Naive thymus-derived CD8-positive, alpha-beta T cell (primary cell): ENCODE data around the gene ATG16L1. TPM values are rescaled to one million over a fixed set of nuclear protein-coding genes. Genes with fewer than 3 reads are reported as not detected.

ENCODE experiments used
- ATAC-seq, 2 donors: fragments of 150-1000 bp; cut with Tn5 transposase in 1 of 2; sonication (Bioruptor Pico), chemical (Tn5 transposase) in 1 of 2; 1 replicate in 1 of 2; 2 replicates in 1 of 2; pipeline ENCODE4 v1.10.0; 2021; ENCODE audit warnings: mild to moderate bottlenecking in 2 of 2, moderate library complexity in 2 of 2
- POLR2A ChIA-PET: fragments of 350-600 bp; sonication (Branson Sonifier 250); formaldehyde crosslinking; loops from one replicate; lab custom pipeline; 2021; ENCODE audit warnings: antibody characterized with exemption; lab: Charles Lee
- DNase-seq, 10 donors: peaks; one replicate each; pipeline versions ENCODE4 v3.0.0 to v3.0.0-alpha.2; 2020 to 2022
- H3K27ac Mint-ChIP-seq, 10 donors: one replicate each; pipeline ENCODE4 v1.8.0; 2020 to 2022; ENCODE audit warnings: mild to moderate bottlenecking in 10 of 10, mixed read lengths in 10 of 10, moderate library complexity in 4 of 10, inconsistent platforms in 1 of 10
- H3K27me3 Mint-ChIP-seq, 5 donors: one replicate each; pipeline ENCODE4 v1.8.0; 2021 to 2022; ENCODE audit warnings: mixed read lengths in 5 of 5
- H3K36me3 Mint-ChIP-seq, 3 donors: one replicate each; pipeline ENCODE4 v1.8.0; 2020 to 2022; ENCODE audit warnings: mixed read lengths in 3 of 3, mild to moderate bottlenecking in 2 of 3, inconsistent platforms in 1 of 3
- H3K4me1 Mint-ChIP-seq, 4 donors: one replicate each; pipeline ENCODE4 v1.8.0; 2021 to 2022; ENCODE audit warnings: mixed read lengths in 4 of 4
- H3K4me3 Mint-ChIP-seq, 10 donors: one replicate each; pipeline ENCODE4 v1.8.0; 2020 to 2022; ENCODE audit warnings: mild to moderate bottlenecking in 10 of 10, mixed read lengths in 10 of 10, moderate library complexity in 6 of 10, inconsistent platforms in 1 of 10
- H3K9me3 Mint-ChIP-seq, 9 donors: one replicate each; pipeline ENCODE4 v1.8.0; 2020 to 2022; ENCODE audit warnings: mixed read lengths in 9 of 9, mild to moderate bottlenecking in 3 of 9, inconsistent platforms in 1 of 9, moderate library complexity in 1 of 9
- polyA plus RNA-seq, 3 donors: library from polyadenylated mRNA; unstranded; fragments of 300-500 nt; fragmentation: Illumina TruSeq; gene quantifications; one replicate each; pipeline ENCODE4 v1.2.3, GENCODE V29; 2021
- total RNA-seq, 8 experiments: library from RNA in 2 of 8; stranded (reverse) in 2 of 8; gene quantifications; one replicate each; pipeline ENCODE4 v1.2.3 and lab custom pipeline; 2021 to 2026

Gene ATG16L1
- total and polyA plus RNA-seq, 5 experiments from 2014 or later: 12.4 to 78.5 (median 19.3) TPM

- DNase-seq: no peak
- H3K36me3 Mint-ChIP-seq: no peaks in the 10 kb centered on the region
- H3K9me3 Mint-ChIP-seq: no peaks in the 10 kb centered on the region
- H3K27ac Mint-ChIP-seq: peak overlapping the region; percentile 40 to 97 (median 88)
- ATAC-seq: no peak
- peak overlapping the region in 3 of 10 donors; percentile 26 to 70 (median 59) for H3K4me3 Mint-ChIP-seq
- peaks cover 21 to 72% (median 65%) of the 10 kb centered on the region in 4 donors for H3K4me1 Mint-ChIP-seq
- no peaks in the 10 kb centered on the region for H3K27me3 Mint-ChIP-seq
- POLR2A ChIA-PET: no interaction called here
Observed at GRCh38 chr2:233247116-233247515, 4.4 kb upstream of the ATG16L1 start.

GRCh38 chr2:233247744-233248143 lies 3.7 kb upstream of the ATG16L1 start:
- DNase-seq (peak in 5 of 10 donors; percentile 6 to 65 (median 39)), ATAC-seq (peak in 1 of 2 donors; percentile 38)
- H3K27ac Mint-ChIP-seq: peak overlapping the region; percentile 40 to 97 (median 88)
- H3K4me3 Mint-ChIP-seq: peak overlapping the region in 6 of 10 donors; percentile 12 to 70 (median 46)
- H3K36me3 Mint-ChIP-seq: peaks cover 0 to under 1% (median 0%) of the 10 kb centered on the region in 3 donors
- H3K9me3 Mint-ChIP-seq: no peaks in the 10 kb centered on the region
- no peaks in the 10 kb centered on the region for H3K27me3 Mint-ChIP-seq
- peaks cover 21 to 73% (median 63%) of the 10 kb centered on the region in 4 donors for H3K4me1 Mint-ChIP-seq
- POLR2A ChIA-PET: no interaction called here

- POLR2A ChIA-PET: interaction anchor here (0.7 to 7.6 kb wide), 3 partner anchors 8 to 106 kb away, joined by 3 to 110 read pairs (median 12); no protein-coding TSS in a partner anchor
- Mint-ChIP-seq H3K36me3 (peaks cover 0 to 8% (median 0%) of the 10 kb centered on the region in 3 donors), H3K4me1 (peaks cover 25 to 76% (median 65%) of the 10 kb centered on the region in 4 donors), H3K27ac (peak overlapping the region; percentile 20 to 94 (median 82)), H3K9me3 (no peaks in the 10 kb centered on the region), H3K27me3 (no peaks in the 10 kb centered on the region), H3K4me3 (peak overlapping the region in 7 of 10 donors; percentile 3 to 45 (median 16))
- ATAC-seq (no peak), DNase-seq (peak in 1 of 10 donors; percentile 22)
Observed at GRCh38 chr2:233248999-233249398, 2.5 kb upstream of the ATG16L1 start.

GRCh38 chr2:233250568-233250967 lies 905 bp upstream of the ATG16L1 start:
- POLR2A ChIA-PET: interaction anchor here (0.6 to 7.6 kb wide), 8 partner anchors 9 to 699 kb away, joined by 3 to 110 read pairs (median 4); partner anchors contain the start of gene INPP5D

DNA sequence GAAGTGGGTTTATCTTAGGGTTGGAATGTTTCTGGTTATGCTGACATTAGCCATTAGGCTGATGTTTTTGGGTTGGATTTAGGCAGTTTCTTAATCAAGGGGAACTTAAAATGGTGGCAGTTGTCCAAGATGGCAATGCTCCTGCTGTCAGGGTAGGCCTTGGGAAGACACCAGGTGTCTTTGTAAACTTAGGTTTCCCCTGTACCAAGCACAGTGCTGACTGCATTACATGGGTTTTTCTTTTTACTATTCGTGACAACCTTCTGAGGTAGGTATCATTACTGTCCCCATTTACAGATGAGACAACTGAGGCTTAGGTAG lies 528 bp upstream of the ATG16L1 start:
- Mint-ChIP-seq H3K4me1 (peaks cover 32 to 83% (median 71%) of the 10 kb centered on the region in 4 donors), H3K27me3 (no peaks in the 10 kb centered on the region), H3K27ac (peak overlapping the region; percentile 90 to 98 (median 94)), H3K4me3 (peak overlapping the region; percentile 87 to 96 (median 92)), H3K9me3 (no peaks in the 10 kb centered on the region), H3K36me3 (peaks cover 0 to 23% (median 0%) of the 10 kb centered on the region in 3 donors)
- ATAC-seq (no peak), DNase-seq (no peak)
- POLR2A ChIA-PET: interaction anchor here (0.8 to 7.6 kb wide), 7 partner anchors 10 to 190 kb away, joined by 3 to 110 read pairs (median 4); partner anchors contain the start of genes DGKD and INPP5D

More at GRCh38 chr2:233250568-233250967, 905 bp upstream of the ATG16L1 start:
- peak overlapping the region; percentile 90 to 98 (median 94) for H3K27ac Mint-ChIP-seq
- ATAC-seq (no peak), DNase-seq (no peak)
- H3K36me3 Mint-ChIP-seq: peaks cover 0 to 19% (median 0%) of the 10 kb centered on the region in 3 donors
- H3K27me3 Mint-ChIP-seq: no peaks in the 10 kb centered on the region
- peak overlapping the region in 9 of 10 donors; percentile 50 to 96 (median 90) for H3K4me3 Mint-ChIP-seq
- peaks cover 31 to 79% (median 68%) of the 10 kb centered on the region in 4 donors for H3K4me1 Mint-ChIP-seq
- no peaks in the 10 kb centered on the region for H3K9me3 Mint-ChIP-seq

GRCh38 chr2:233252227-233252626 lies 754 bp downstream of the ATG16L1 start:
- DNase-seq (no peak), ATAC-seq (no peak)
- H3K36me3 Mint-ChIP-seq: peaks cover 0 to 36% (median 3%) of the 10 kb centered on the region in 3 donors
- H3K27ac Mint-ChIP-seq: peak overlapping the region; percentile 77 to 98 (median 92)
- H3K27me3 Mint-ChIP-seq: no peaks in the 10 kb centered on the region
- H3K4me1 Mint-ChIP-seq: peaks cover 30 to 77% (median 68%) of the 10 kb centered on the region in 4 donors
- POLR2A ChIA-PET: interaction anchor here (2.7 to 7.6 kb wide), 2 partner anchors 15 to 191 kb away, joined by 21 to 110 read pairs; partner anchors contain the start of gene INPP5D
- H3K4me3 Mint-ChIP-seq: peak overlapping the region; percentile 87 to 96 (median 92)
- H3K9me3 Mint-ChIP-seq: no peaks in the 10 kb centered on the region

- DNase-seq: no peak
- Mint-ChIP-seq H3K4me3 (peak overlapping the region; percentile 6 to 79 (median 56)), H3K36me3 (peaks cover 0 to 64% (median 12%) of the 10 kb centered on the region in 3 donors), H3K27ac (peak overlapping the region; percentile 17 to 89 (median 46)), H3K9me3 (no peaks in the 10 kb centered on the region), H3K4me1 (peaks cover 35 to 76% (median 69%) of the 10 kb centered on the region in 4 donors), H3K27me3 (no peaks in the 10 kb centered on the region)
- no peak for ATAC-seq
- POLR2A ChIA-PET: interaction anchor here (0.5 to 7.6 kb wide), 2 partner anchors 12 to 217 kb away, joined by 7 to 110 read pairs; no protein-coding TSS in a partner anchor
Observed at GRCh38 chr2:233255151-233255550, 3.7 kb downstream of the ATG16L1 start.

DNA sequence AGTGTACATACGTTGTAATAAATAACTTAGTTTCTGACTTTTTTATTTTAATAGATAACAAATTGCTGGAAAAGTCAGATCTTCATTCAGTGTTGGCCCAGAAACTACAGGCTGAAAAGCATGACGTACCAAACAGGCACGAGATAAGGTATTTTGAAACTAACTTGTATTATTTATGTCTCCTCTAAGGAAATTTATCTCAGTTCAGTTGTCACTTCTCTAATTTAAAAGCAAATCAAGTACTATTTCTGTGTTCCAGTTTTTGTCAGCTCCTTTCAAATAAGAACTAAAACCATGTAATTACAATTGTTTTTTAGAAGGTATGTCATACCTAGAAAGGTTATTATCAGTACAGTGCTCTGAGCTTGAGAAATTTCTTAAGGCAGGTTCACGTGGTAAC lies 4.6 kb downstream of the ATG16L1 start:
- H3K27me3 Mint-ChIP-seq: no peaks in the 10 kb centered on the region
- peaks cover 31 to 76% (median 68%) of the 10 kb centered on the region in 4 donors for H3K4me1 Mint-ChIP-seq
- H3K4me3 Mint-ChIP-seq: peak overlapping the region in 2 of 10 donors; percentile 44 to 65
- H3K36me3 Mint-ChIP-seq: peaks cover 0 to 73% (median 12%) of the 10 kb centered on the region in 3 donors
- peak overlapping the region in 5 of 10 donors; percentile 23 to 83 (median 44) for H3K27ac Mint-ChIP-seq
- POLR2A ChIA-PET: interaction anchor here (0.9 kb wide), 1 partner anchor 11 kb away, joined by 4 read pairs; no protein-coding TSS in a partner anchor
- no peaks in the 10 kb centered on the region for H3K9me3 Mint-ChIP-seq
- no peak for ATAC-seq
- no peak for DNase-seq

GRCh38 chr2:233258211-233258610 lies 6.7 kb downstream of the ATG16L1 start:
- Mint-ChIP-seq H3K4me3 (peak overlapping the region in 1 of 10 donors; percentile 15), H3K27ac (peak overlapping the region in 9 of 10 donors; percentile 38 to 97 (median 73)), H3K27me3 (no peaks in the 10 kb centered on the region), H3K9me3 (no peaks in the 10 kb centered on the region), H3K36me3 (peaks cover 5 to 90% (median 27%) of the 10 kb centered on the region in 3 donors), H3K4me1 (peaks cover 38 to 87% (median 74%) of the 10 kb centered on the region in 4 donors)
- ATAC-seq: no peak
- no peak for DNase-seq
- POLR2A ChIA-PET: no interaction called here

GRCh38 chr2:233259730-233260129 lies 8.3 kb downstream of the ATG16L1 start:
- peak overlapping the region; percentile 79 to 97 (median 88) for H3K27ac Mint-ChIP-seq
- POLR2A ChIA-PET: no interaction called here
- peaks cover 32 to 77% (median 61%) of the 10 kb centered on the region in 4 donors for H3K4me1 Mint-ChIP-seq
- ATAC-seq (no peak), DNase-seq (no peak)
- H3K9me3 Mint-ChIP-seq: no peaks in the 10 kb centered on the region
- peaks cover 7 to 97% (median 32%) of the 10 kb centered on the region in 3 donors for H3K36me3 Mint-ChIP-seq
- peak overlapping the region in 3 of 10 donors; percentile 28 to 51 (median 36) for H3K4me3 Mint-ChIP-seq
- no peaks in the 10 kb centered on the region for H3K27me3 Mint-ChIP-seq

DNA sequence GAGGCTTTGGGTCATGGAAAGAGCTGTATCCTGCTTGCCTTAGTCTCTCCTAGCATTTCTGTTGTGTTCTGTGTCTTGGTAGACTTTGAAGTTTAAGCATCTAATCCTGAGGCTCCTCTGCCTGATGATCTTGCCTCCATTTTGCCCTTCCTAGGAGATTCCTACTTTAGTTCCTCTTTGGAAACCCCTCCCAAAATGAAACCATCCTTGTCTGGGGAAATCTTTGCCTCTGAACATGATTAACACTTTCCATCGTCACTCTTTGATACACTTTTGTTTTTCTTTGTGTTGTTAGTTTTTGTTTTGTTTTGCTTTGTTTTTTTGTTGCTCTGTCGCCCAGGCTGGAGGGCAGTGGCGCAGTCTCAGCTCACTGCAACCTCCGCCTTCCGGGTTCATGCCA lies 9.2 kb downstream of the ATG16L1 start:
- Mint-ChIP-seq H3K27ac (peak overlapping the region; percentile 54 to 97 (median 86)), H3K36me3 (peaks cover 10 to 99% (median 36%) of the 10 kb centered on the region in 3 donors), H3K4me3 (peak overlapping the region in 1 of 10 donors; percentile 60), H3K27me3 (no peaks in the 10 kb centered on the region), H3K4me1 (peaks cover 28 to 70% (median 53%) of the 10 kb centered on the region in 4 donors), H3K9me3 (no peaks in the 10 kb centered on the region)
- ATAC-seq (no peak), DNase-seq (no peak)
- POLR2A ChIA-PET: no interaction called here

DNA sequence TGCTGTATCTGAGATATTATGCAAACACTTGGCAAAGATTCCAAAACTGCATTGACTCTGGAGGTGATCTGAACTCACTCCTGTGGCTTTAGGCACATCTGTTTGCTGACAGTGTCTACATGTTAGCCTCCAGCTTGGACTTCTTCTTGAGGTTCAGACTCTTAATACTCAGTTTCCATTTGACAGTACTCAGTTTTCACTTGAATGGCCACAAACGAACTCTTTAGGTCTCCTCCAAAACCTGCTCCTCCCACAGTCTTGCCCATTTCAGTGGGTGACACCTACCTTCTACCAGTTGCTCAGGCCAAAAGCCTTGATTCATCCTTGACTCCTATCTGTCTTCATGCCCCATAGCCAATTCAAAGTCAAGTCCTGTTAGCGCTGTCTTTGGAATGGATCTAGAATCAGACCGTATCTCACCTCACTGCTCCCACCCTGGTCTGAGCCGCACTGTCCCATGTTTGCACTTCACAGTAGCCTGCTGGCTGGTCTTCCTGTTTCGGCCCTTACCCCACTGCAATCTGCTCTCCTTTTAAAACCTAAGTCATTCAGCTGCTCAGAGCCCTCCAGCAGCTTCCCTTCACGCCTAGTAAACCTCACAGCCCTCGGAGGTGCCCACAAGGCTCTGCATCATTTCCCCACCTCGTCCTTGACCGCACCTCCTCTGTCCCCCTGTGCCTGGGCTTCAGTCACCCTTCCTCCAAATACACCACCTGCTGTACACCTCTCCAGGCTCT lies 10.5 kb downstream of the ATG16L1 start:
- H3K27ac Mint-ChIP-seq: peak overlapping the region; percentile 78 to 97 (median 90)
- peaks cover 36 to 76% (median 62%) of the 10 kb centered on the region in 4 donors for H3K4me1 Mint-ChIP-seq
- POLR2A ChIA-PET: interaction anchor here (0.6 kb wide), 1 partner anchor 209 kb away, joined by 4 read pairs; no protein-coding TSS in a partner anchor
- no peak for DNase-seq
- ATAC-seq: no peak
- H3K9me3 Mint-ChIP-seq: no peaks in the 10 kb centered on the region
- peaks cover 10 to 99% (median 44%) of the 10 kb centered on the region in 3 donors for H3K36me3 Mint-ChIP-seq
- H3K4me3 Mint-ChIP-seq: peak overlapping the region in 2 of 10 donors; percentile 10 to 46
- no peaks in the 10 kb centered on the region for H3K27me3 Mint-ChIP-seq
